ENCODE results near the gene DOK7.

The DOK7 gene

DNA sequence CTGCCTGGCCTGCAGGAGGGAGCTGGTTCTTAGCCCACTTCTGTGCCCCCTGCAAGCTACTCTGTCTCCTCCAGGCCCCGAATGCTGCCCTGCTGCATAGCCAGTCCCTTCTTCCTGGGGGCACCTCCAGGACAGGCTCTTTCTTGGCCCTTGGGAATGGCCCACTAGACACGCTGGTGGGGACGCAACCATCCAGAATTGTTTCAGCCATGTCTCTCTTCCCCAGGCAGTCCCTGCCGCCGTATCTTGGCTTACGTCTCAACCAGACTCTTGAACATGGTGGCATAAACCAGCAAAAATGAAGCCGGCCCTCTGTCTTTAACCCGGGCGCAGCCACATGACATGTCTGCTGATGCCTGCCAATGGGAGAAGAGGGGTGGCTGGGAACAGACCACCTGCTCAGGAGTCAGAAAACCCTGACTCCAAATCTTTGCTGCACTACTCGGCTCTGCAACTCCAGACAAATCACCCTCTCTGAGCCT lies 60.1 kb downstream of the DOK7 start:
- no peak for DNase-seq (ENCODE audit: low read depth)
- TF ChIP-seq, protein P1, sequence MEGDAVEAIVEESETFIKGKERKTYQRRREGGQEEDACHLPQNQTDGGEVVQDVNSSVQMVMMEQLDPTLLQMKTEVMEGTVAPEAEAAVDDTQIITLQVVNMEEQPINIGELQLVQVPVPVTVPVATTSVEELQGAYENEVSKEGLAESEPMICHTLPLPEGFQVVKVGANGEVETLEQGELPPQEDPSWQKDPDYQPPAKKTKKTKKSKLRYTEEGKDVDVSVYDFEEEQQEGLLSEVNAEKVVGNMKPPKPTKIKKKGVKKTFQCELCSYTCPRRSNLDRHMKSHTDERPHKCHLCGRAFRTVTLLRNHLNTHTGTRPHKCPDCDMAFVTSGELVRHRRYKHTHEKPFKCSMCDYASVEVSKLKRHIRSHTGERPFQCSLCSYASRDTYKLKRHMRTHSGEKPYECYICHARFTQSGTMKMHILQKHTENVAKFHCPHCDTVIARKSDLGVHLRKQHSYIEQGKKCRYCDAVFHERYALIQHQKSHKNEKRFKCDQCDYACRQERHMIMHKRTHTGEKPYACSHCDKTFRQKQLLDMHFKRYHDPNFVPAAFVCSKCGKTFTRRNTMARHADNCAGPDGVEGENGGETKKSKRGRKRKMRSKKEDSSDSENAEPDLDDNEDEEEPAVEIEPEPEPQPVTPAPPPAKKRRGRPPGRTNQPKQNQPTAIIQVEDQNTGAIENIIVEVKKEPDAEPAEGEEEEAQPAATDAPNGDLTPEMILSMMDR (IDR thresholded peaks at IDR 0.05; ENCODE audit: low read length, missing control alignments) = no peak
- no peak overlapping the region for H3K4me3 ChIP-seq (replicated peaks; ENCODE audit: low read depth, low read length)

DNA sequence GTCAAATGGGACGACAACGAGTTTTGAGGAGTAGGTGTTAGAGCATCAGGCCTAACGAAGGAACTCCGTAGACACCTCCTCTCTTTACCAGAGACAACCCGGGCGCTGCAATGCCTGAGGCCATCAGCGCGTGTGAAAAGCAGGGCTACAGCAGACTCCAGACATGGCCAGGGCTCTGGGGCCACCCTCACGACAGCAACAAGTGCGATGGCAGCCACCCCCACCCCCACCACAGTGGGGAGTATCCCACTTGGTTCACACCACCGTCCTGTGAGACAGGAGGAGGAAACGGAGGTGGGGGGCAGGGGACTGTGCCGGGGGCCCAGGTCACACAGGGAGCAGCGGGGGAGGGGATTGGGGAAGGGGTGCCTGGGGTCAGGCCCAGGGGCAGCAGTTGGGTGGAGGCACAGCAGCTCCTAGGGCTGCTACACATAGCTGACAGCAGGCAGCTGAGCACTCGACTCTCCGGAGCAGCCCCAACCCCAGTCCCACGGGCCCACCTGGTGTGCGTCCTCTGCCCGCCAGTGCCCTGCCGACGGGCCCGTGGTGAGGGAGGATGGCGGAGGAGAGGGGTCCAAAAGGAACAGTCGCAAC lies 60.6 kb downstream of the DOK7 start:
- no peak for DNase-seq (ENCODE audit: low read depth)
- TF ChIP-seq, protein P1 (IDR thresholded peaks at IDR 0.05; ENCODE audit: low read length, missing control alignments) = no peak
- no peak overlapping the region for H3K4me3 ChIP-seq (replicated peaks; ENCODE audit: low read depth, low read length)

DNA sequence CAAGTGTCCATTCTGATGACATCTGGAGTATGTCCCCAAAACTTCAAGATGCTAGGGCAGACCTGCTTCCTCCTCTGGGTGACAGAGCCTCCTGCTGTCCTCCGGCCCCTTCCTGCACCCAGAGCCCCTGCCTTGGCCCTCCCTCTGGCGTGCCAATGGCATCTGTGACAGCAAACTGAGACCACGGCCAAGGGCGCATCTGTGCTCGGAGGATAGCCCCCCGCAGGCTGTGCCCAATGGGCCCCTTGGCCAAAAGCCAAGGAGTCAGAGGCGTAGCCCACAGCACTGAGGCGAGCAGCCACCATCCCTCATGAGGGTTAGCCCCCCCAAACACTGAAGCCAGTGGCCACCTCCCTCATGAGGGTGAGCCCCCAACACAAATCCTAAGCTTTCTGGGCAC lies 61.2 kb downstream of the DOK7 start:
- TF ChIP-seq, protein P1 (IDR thresholded peaks at IDR 0.05; ENCODE audit: low read length, missing control alignments) = no peak
- DNase-seq (ENCODE audit: low read depth) = no peak

DNA sequence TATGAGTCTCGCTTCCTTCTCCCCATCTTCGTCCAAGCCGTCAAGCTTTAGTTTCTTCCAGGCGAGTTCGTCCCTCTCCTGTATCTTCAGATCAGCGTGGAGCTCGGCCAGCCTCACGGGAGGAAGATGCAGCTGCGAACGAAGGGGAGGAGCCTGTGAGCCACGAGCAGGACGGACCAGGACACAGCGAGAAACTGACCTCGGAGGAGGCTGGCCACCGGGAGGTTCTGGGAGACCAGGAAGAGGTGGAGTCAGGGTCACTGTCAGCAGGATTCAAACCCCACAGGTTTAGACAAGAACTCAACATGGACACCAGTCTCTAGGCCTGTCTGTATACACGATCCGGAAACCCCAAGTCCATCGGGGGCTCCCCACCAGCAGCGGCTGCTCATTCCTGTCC lies 61.8 kb downstream of the DOK7 start:
- DNase-seq (ENCODE audit: low read depth) = no peak
- TF ChIP-seq, protein P1 (IDR thresholded peaks at IDR 0.05; ENCODE audit: low read length, missing control alignments) = no peak
- no peak overlapping the region for H3K4me3 ChIP-seq (replicated peaks; ENCODE audit: low read depth, low read length)

More for the DNA sequence above, 61.2 kb downstream of the DOK7 start:
- no peak overlapping the region for H3K4me3 ChIP-seq (replicated peaks; ENCODE audit: low read depth, low read length)

DNA sequence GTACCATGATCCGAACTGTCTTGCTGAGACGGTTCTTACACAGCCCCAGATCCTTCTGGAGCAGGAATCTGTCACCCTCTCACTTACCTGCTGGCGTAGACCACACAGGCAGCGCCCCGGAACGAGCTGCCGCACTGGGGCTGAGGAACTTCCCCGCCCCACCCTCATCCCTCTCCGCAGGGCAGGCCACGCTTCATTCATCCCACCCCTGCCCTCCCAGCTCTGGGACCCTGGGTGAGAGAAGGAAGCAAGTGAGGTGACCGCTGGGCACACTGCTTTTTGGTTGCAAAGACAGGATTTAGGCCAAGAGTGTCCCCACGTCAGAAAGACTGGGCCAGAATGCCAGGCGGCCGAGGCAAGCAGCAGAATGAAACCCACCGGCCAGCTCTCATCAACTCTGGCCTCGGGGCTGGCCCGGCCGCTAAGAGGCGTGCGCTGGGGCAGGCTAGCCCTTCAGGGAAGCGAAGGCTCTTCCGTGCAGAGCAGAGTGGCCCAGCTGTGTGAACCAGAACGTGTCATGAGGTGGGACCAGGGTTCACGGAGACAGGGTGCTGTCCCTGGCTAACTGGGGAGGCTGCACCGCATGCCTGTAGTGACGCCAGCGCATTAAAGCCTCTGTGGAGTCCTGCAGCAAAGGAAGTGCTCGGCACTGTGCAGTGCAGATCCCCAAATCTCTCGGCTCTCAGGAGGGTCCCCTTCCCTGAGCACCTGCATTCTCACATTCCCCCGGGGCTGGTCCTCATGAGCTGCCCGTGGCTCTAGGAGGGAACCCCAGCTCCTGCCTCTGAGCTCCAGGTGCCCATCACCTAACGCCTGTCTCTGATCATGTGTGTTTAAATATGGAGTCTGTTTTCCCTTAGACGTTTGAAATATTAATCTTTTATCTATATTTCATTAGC lies 62.7 kb downstream of the DOK7 start:
- no peak overlapping the region for H3K4me3 ChIP-seq (replicated peaks; ENCODE audit: low read depth, low read length)
- no peak for DNase-seq (ENCODE audit: low read depth)
- TF ChIP-seq, protein P1 (IDR thresholded peaks at IDR 0.05; ENCODE audit: low read length, missing control alignments) = no peak

DNA sequence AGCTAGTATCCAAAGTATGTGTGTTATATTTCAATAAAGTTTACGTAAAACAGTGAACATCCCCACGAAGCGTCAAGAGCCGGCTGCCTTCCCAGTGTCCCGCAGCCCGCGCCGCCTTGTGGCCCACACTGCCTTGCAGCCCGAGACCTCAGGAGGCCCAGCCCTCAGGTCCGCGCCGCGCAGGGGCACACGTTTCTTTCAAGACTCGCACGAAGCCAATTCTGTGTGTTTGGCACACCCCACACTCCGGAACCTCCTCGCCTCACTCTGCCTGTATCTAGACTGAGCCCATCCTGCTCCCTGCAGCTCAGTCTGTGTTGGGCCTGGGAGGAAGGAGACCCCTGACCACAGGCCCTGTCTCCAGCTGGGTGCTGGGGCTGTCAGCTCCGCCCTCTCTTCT lies 63.4 kb downstream of the DOK7 start:
- TF ChIP-seq, protein P1 (IDR thresholded peaks at IDR 0.05; ENCODE audit: low read length, missing control alignments) = no peak
- DNase-seq (ENCODE audit: low read depth) = no peak
- no peak overlapping the region for H3K4me3 ChIP-seq (replicated peaks; ENCODE audit: low read depth, low read length)
